GM19397 (cell line): ENCODE data around the gene FIGN.

ENCODE experiments used
- ATAC-seq: cut with Tn5 transposase; IDR thresholded peaks from one replicate; pipeline ENCODE4 v1.9.1; 2021; ENCODE audit warnings: mild to moderate bottlenecking, moderate library complexity; ENCODE audit not compliant: unreplicated experiment

The FIGN gene

DNA sequence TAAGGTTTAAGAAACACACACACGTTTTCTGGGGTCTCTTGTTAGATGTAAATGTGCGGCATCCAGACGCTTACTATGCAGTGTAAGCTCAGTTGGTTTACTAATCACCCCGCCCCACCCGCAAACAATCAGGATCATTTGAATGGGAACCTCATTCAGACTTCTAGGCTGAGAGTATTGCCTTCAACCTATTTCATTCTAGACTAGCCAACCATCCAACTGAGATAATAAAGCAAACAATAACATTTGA is 1.3 kb upstream of the FIGN start:
- ATAC-seq = no peak

- no peak for ATAC-seq
These were observed 803 bp upstream of the FIGN start for GRCh38 chr2:163736433-163737189.

GRCh38 chr2:163734881-163735684 is 725 bp downstream of the FIGN start:
- ATAC-seq = no peak

DNA sequence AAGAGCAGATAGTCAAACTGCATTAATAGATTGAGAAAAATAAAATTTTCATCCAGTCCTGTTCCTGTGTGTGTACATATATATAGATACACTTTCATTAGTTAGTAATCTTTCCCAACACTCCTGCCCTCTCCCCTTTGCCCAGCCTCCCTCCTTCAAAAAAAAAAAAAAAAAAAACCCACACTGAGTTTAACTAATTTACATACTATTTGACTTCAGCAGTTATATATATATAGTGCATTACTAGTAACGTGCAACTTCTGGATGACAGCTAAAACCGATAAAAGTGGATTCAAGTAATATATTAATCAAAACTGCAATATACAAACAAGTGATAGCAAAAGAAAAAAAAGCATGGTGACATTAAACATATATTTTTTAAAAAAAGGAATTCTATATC is 1.4 kb downstream of the FIGN start:
- no peak for ATAC-seq

GRCh38 chr2:163733956-163734355 is 1.9 kb downstream of the FIGN start:
- no peak for ATAC-seq

GRCh38 chr2:163733301-163733938 is 2.4 kb downstream of the FIGN start:
- ATAC-seq = no peak

DNA sequence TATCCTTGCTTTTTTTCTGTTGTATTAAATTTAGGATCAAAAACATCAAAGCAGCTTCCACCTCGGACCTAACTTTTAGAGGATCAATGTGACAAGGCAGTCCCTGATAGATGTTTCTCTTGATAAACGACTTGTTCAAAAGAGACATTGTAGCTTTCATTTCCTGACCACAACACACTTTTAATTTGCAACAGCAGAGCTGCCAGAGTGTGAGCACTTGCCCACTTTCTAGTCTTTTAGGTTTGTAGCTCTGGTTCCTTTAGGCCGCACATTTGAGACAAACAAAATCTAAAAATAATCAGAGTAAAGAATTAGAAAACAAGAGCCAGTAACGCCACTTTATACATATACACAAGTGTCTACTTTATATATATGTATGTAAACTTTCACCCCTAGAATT is 3.1 kb downstream of the FIGN start:
- ATAC-seq = no peak

DNA sequence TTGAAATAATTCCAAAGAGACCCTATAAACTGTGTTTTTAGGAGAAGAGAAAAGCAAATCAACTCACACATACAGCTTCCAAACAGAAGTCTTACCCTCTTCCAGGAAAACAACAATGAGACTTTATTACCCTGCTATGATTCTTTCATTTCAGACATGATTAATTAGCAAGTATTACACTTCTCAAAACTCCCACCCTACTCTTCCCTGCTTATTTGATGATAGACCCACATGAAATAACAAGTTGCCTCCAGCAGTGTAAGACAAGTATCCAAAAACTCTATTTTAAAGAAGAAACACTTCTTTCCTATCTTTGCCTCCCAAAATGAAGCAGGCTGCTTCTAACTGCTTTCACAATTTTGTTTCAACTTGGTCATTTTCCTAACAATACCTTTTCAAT is 4.1 kb downstream of the FIGN start:
- ATAC-seq = no peak

DNA sequence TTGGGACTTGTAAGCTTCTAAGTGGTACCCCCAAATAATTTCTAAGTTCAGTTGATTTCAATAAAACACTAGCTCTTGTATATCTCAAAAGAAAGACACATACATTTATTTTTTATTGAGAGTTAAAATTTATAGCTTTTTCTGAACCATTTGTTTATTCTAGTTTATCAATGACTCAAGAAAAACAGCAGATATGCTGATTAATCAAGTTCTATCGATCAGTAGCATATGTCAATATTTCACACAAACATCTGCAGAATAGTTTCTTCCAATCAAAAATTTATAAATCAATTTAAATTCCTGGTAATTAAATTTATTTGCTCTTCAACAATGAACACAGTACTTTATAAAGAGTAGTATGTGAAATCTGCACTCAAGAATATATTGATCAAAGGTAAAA is 5.3 kb downstream of the FIGN start:
- no peak for ATAC-seq

- ATAC-seq = no peak
These were observed 6.1 kb downstream of the FIGN start for GRCh38 chr2:163729636-163730273.

GRCh38 chr2:163723881-163724280 is 11.9 kb downstream of the FIGN start:
- no peak for ATAC-seq

DNA sequence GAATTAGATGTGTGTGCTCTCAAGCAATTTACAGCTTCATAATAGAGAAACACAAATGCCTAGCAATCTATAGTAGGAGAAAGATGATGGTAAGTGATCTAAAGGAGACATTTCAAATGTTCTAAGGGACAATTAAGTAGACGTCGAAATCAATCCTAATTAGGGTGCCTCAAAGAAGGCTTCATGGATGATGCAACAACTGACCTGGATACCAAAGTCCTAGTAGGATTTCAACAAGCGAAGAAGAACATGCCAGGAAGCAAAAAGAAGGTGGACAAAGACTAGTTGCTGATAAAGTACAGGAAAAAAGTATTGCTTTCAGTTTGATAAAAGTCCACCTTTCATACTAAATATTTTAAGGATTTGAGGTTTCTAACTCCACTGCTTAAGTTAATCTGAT is 12.5 kb downstream of the FIGN start:
- no peak for ATAC-seq

DNA sequence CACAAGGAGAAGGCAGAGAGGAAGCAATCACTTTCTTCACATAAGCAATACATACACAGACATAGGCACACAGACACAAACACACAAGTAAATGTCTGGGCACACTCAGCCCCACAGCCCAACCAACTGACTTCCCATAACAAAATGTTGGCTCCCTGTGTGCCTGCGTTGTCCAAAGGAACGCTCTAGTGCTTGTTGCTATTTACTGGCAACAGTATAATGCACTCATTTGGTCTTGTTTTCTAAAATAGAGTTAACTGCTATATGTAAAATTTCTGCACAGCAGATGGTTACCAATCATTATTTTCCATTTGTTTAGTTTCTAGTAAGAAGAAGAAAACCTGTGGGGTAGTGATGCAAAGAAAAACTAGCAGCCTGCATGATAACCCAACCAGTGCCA is 16.5 kb downstream of the FIGN start:
- ATAC-seq = no peak

DNA sequence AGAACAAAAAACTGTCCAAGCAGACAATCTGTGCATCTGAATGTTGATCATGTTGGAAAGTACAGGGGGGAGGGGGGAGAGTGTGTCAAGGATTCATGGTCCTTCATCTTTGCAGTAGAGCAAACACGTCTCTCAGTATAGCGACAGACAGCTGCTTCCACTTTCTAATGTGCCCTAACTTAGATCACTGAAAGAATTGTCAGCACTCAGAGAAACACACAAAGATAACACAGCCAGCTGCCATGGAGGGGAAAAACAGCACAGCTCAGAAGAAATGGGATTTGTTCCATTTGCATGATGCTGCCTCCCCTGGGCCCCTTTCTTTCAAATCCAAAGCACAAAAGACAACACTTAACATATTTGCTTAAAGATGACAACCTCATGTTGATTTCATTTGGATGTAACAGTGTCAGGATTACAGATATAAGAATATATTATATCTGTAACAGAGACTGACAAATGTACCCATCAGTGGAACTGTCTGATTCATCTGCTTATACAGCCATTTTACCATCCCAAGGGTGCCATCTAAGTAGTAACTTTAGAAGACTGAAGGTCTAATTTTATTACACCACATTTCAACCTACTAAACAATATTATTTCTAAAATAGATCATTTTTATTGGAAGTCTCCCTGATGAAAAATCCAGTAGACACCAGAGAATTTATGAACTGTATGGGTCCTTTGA is 17.7 kb downstream of the FIGN start:
- no peak for ATAC-seq

- ATAC-seq = no peak
These were observed 18.3 kb downstream of the FIGN start for GRCh38 chr2:163717515-163717914.

GRCh38 chr2:163716101-163716500 is 19.7 kb downstream of the FIGN start:
- no peak for ATAC-seq

DNA sequence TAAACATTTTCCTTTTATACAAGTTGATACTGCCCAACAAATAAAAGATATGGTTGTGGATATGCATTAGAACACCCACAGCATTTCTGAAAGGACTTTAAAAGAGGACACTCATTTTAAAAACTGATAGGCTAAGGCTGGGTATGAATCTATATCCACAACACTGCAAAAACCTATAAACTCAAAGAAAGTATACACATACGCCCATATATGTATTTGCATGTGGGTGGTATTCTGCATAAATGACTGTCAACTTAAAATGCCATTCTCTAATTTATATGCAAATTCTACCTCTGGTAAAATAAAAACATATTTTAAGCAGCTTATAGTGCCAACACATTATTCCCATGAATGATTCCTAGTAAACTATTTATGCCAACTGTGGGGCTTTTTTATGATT is 20.1 kb downstream of the FIGN start:
- no peak for ATAC-seq

GRCh38 chr2:163715199-163715598 is 20.6 kb downstream of the FIGN start:
- no peak for ATAC-seq

- no peak for ATAC-seq
These were observed 22.1 kb downstream of the FIGN start for GRCh38 chr2:163713534-163714311.

DNA sequence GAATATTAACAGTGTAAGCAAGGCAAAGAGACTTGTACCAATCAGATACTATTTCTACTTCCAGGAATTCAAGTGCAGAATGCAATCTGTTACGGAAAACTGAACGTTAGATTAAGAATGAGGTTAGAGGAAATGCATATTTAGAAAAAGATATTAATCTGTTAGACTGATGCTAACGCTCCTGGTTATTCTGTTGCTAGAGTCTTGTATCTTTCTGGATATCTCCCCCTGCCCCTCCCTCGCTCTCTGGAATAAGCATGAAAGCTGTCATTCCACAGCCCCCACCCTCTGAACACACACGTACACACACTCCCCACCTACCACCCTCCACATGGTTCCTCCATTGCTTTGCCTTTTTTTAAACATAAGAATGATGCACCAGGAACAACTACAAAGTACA is 24.1 kb downstream of the FIGN start:
- ATAC-seq = no peak
